Osteocyte (in vitro differentiated cells): ENCODE measurements around the gene TTC33. TPM values are rescaled to one million over a fixed set of nuclear protein-coding genes. Genes with fewer than 3 reads are reported as not detected.
A peak's percentile ranks its signal among the peaks of the same experiment; 100 is the strongest.

Experiments
- DNase-seq: peaks from one replicate; pipeline ENCODE4 v3.0.0; 2021; ENCODE audit warnings: mixed read lengths; ENCODE audit not compliant: unreplicated experiment; ENCODE audit errors: extremely low spot score
- H3K27ac Mint-ChIP-seq: one replicate; pipeline ENCODE4 v1.8.0; 2021; ENCODE audit warnings: mild to moderate bottlenecking, mixed read lengths; ENCODE audit not compliant: unreplicated experiment
- H3K27me3 Mint-ChIP-seq: one replicate; pipeline ENCODE4 v1.8.0; 2021; ENCODE audit warnings: mixed read lengths; ENCODE audit not compliant: unreplicated experiment
- H3K36me3 Mint-ChIP-seq: one replicate; pipeline ENCODE4 v1.8.0; 2021; ENCODE audit warnings: mixed read lengths; ENCODE audit not compliant: unreplicated experiment
- H3K4me1 Mint-ChIP-seq: one replicate; pipeline ENCODE4 v1.8.0; 2021; ENCODE audit warnings: mixed read lengths; ENCODE audit not compliant: unreplicated experiment
- H3K4me3 Mint-ChIP-seq: one replicate; pipeline ENCODE4 v1.8.0; 2021; ENCODE audit warnings: mild to moderate bottlenecking, moderate library complexity, mixed read lengths; ENCODE audit not compliant: unreplicated experiment
- H3K9me3 Mint-ChIP-seq: one replicate; pipeline ENCODE4 v1.8.0; 2021; ENCODE audit warnings: mixed read lengths; ENCODE audit not compliant: unreplicated experiment
- total RNA-seq: library from RNA; stranded (reverse); gene quantifications from 2 replicates; pipeline ENCODE4 v1.2.1, GENCODE V29; 2021
- TF ChIP-seq, protein P1 (sequence below): fragments of 200-600 bp; sonication (generic); IDR thresholded peaks from 2 replicates; pipeline ENCODE4 v1.5.0; 2021; ENCODE audit warnings: antibody characterized with exemption, mild to moderate bottlenecking, moderate library complexity

TTC33 gene
- total RNA-seq, 1 donor from 2014 or later, result 18.1 TPM

DNA sequence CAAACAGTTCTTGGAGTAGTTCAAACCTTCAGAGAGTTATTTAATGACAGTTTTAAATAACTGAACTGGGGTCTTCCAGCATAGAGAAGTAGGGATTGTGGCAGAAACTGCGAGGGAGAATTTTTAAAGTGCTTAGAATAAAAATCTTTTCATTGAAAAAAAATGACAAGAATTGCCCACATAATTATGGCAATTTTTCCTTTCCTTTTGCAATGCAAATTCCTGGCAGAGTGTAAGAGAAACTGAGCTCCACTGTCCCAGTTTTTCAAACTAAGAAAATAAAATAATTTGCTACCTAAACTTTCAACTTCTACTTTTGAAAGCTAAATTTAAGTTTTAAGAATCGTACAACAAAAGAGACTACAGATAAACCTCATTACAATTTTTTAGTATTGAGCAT, 78.3 kb downstream of the TTC33 start:
- H3K4me1 Mint-ChIP-seq, result peaks cover 31% of the 10 kb centered on the region

DNA sequence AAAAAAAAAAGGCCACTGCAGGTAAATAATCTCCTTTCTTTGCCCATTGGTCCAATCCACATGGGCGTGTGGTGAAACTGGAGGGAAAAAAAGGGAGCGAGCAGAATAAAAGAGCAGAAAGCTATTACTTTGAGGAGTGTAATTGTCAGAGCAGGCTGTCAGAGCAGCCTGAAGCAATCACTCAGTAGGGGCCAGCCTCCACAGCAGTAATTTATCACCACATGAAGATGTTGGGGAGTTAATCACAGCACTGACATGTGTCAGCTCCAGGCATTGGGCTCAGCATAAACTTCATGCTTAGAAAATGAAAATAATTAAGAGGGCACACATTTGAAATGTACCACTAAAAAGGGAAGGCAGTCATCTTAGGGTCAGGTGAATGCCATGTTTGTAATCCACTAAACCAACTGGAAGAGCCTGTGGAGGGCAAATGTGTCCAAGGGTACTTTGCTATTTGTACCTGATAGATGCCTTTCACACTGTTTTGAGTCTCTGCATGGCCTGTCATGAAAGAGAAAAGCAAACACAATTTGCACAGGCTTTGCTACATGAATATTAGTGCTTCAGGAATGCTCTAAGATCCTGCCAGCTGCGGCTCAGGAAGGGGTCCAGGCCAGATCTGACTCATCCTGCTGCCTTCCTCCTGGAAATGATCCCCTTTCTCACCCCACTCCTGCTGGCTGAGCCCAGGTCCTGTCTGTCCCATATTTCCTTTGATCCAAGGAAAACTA, 79.0 kb downstream of the TTC33 start:
- Mint-ChIP-seq H3K4me3 (peak overlapping the region; percentile 62), H3K36me3 (peaks cover 13% of the 10 kb centered on the region), H3K27ac (peak overlapping the region; percentile 96), H3K9me3 (no peaks in the 10 kb centered on the region), H3K4me1 (peaks cover 32% of the 10 kb centered on the region), H3K27me3 (no peaks in the 10 kb centered on the region)
- TF ChIP-seq, protein P1, sequence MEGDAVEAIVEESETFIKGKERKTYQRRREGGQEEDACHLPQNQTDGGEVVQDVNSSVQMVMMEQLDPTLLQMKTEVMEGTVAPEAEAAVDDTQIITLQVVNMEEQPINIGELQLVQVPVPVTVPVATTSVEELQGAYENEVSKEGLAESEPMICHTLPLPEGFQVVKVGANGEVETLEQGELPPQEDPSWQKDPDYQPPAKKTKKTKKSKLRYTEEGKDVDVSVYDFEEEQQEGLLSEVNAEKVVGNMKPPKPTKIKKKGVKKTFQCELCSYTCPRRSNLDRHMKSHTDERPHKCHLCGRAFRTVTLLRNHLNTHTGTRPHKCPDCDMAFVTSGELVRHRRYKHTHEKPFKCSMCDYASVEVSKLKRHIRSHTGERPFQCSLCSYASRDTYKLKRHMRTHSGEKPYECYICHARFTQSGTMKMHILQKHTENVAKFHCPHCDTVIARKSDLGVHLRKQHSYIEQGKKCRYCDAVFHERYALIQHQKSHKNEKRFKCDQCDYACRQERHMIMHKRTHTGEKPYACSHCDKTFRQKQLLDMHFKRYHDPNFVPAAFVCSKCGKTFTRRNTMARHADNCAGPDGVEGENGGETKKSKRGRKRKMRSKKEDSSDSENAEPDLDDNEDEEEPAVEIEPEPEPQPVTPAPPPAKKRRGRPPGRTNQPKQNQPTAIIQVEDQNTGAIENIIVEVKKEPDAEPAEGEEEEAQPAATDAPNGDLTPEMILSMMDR, result no peak
- no peak for DNase-seq

More for the DNA sequence above, 78.3 kb downstream of the TTC33 start:
- no peaks in the 10 kb centered on the region for H3K27me3 Mint-ChIP-seq
- TF ChIP-seq, protein P1, result no peak
- peak overlapping the region; percentile 96 for H3K27ac Mint-ChIP-seq
- no peaks in the 10 kb centered on the region for H3K9me3 Mint-ChIP-seq
- peak overlapping the region; percentile 62 for H3K4me3 Mint-ChIP-seq
- no peak for DNase-seq
- H3K36me3 Mint-ChIP-seq, result peaks cover 20% of the 10 kb centered on the region

DNA sequence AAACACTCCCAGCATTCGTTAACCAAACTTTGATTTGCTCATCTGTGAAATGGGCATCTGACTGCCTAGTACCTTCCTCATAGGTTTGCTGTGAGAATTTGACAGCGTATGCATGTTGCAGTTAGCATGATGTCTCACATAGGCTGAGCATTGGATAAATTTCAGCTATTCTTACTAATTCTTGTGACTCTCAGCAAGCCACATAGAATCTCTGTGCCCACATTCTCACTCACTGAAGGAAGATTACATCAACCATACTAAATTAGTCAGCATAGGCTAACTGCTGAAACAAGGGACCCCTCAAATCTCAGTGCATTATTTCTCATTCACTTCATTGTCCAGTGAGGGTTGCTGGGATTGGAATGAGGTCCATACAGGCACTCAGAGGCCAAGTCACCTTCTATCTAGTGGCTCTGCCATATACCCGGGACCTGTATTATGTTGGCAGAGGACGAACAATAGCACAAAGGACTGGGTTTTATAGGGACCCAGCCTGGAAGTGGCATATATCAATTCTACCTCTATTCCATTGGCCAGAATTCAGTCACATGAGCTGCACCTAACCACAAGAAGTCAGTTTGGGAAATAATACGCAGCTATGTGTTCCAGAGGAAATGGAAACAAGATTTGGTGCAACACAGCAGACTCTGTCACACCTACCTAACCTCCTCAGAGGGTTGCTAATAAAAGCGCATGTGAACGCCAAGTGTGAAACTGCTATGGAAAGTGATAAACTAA, 80.2 kb downstream of the TTC33 start:
- Mint-ChIP-seq H3K27me3 (no peaks in the 10 kb centered on the region), H3K27ac (no peak overlapping the region), H3K36me3 (peaks cover 2% of the 10 kb centered on the region)

DNA sequence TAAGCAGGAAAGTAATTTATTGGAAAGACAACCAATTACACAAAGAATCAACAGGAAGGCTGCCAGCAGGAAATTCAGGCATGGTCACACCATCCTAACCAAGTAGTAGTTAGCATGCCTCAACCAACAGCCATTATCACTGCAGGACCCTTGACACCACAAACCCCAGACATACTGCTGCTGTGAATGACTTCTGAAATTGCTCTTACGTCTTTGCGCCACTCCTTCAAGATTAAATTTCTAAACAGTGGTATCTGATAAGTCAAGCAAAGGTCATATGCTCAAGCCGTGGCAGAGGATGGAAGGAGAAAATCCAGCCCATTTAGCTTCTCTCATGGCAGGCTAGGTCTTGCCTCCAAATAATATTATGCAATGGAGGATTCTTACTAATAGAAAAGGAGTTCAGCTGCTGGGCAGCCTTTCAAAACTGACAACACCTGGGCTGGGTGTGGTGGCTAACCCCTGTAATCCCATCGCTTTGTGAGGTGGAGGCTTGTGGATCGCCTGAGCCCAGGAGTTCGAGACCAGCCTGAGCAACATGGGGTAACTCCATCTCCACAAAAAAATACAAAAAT, 81.0 kb downstream of the TTC33 start:
- no peak for DNase-seq
- no peak overlapping the region for H3K27ac Mint-ChIP-seq
- TF ChIP-seq, protein P1, result no peak
- H3K36me3 Mint-ChIP-seq, result no peaks in the 10 kb centered on the region
- H3K4me3 Mint-ChIP-seq, result no peak overlapping the region
- H3K4me1 Mint-ChIP-seq, result peaks cover 42% of the 10 kb centered on the region
- no peaks in the 10 kb centered on the region for H3K27me3 Mint-ChIP-seq
- no peaks in the 10 kb centered on the region for H3K9me3 Mint-ChIP-seq

More for the DNA sequence above, 80.2 kb downstream of the TTC33 start:
- Mint-ChIP-seq H3K9me3 (no peaks in the 10 kb centered on the region), H3K4me3 (no peak overlapping the region), H3K4me1 (peaks cover 42% of the 10 kb centered on the region)
- TF ChIP-seq, protein P1, result no peak
- DNase-seq, result no peak

DNA sequence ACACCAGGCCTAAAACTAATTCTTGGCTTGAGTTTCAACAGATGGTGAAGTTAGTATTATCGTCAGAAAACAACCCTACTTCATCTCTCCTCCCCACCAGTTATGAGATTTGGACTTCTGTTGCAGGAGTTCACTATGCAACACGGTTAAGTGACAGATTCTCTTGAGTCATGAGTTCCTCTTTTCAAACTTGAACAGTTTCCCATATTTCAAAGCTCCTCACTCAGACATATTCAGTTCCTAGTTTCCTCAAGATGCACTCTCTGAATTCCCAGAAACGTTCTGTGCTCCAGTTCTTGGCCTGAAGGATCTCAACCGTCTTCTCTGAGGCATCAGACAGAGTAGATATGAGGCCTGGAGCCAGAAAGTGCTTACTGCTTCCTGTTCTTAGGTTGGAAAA, 83.3 kb downstream of the TTC33 start:
- no peaks in the 10 kb centered on the region for H3K36me3 Mint-ChIP-seq
- H3K4me3 Mint-ChIP-seq, result no peak overlapping the region
- TF ChIP-seq, protein P1, result no peak
- H3K4me1 Mint-ChIP-seq, result peaks cover 31% of the 10 kb centered on the region
- H3K9me3 Mint-ChIP-seq, result no peaks in the 10 kb centered on the region
- H3K27me3 Mint-ChIP-seq, result no peaks in the 10 kb centered on the region
- H3K27ac Mint-ChIP-seq, result no peak overlapping the region
- no peak for DNase-seq
